Stimulated activated CD8-positive, alpha-beta memory T cell treated with anti-CD3 and anti-CD28 coated beads, Interleukin-12 subunit alpha, Interleukin-12 subunit beta, amount 100 ng/mL, for 24 hours (primary cell): ENCODE results near the gene GJB1.

Experiments used
- DNase-seq: peaks from one replicate; pipeline ENCODE4 v3.0.0-alpha.2; 2020; ENCODE audit errors: extremely low read depth

The GJB1 gene

DNA sequence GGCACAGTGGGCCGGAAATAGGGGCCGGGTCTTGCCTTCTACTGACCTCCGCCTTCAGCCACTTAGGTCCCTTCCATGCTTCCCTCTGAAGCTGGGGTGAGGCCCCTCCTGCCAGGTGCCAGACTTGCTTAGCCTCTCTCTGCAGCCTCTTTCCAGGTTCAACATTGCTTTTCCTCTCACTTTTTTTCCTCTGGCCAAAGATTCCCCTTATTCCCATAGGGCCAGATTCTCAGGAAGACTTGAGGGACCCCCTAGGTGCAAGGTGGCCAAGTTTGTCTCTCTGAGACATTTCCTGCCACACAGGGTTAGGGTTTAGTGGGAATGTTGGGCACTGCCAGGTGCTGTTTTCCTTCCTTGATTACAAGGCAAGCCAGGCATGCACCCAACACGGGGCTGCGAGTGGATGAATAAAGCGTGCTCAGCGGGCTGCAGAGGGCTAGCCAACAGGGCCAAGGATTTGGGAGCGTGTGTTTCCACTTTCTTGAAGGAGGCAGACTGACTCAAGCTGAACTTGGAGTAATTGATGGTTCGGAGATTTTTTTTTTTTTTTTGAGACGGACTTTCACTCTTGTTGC lies 7.6 kb upstream of the GJB1 start:
- DNase-seq, result no peak

- DNase-seq, result no peak
Observed at GRCh38 chrX:71216485-71216884, 6.5 kb upstream of the GJB1 start.

GRCh38 chrX:71217298-71217697 lies 5.7 kb upstream of the GJB1 start:
- no peak for DNase-seq

DNA sequence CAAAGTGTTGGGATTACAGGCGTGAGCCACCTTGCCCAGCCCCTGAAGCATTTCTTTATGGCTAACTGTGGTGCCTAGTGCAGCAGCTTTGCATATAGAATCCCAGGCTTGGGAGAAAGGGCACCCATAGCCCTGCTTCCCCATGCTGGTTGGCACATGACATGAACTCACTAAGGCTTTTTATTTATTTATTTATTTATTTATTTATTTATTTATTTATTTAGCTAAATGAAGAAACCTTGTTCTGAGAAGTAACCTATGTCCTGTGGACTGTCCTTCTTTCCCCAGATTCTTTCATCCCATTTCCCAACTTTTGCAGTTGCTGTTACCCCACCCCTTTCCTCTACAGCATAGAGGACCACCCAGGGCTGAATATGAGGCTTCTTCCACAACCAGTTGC lies 1.9 kb upstream of the GJB1 start:
- no peak for DNase-seq

- no peak for DNase-seq
Observed at GRCh38 chrX:71224098-71224708, 1.2 kb downstream of the GJB1 start.

- DNase-seq, result no peak
Observed at GRCh38 chrX:71225009-71225408, 2.0 kb downstream of the GJB1 start.

GRCh38 chrX:71225676-71226075 lies 2.7 kb downstream of the GJB1 start:
- no peak for DNase-seq

DNA sequence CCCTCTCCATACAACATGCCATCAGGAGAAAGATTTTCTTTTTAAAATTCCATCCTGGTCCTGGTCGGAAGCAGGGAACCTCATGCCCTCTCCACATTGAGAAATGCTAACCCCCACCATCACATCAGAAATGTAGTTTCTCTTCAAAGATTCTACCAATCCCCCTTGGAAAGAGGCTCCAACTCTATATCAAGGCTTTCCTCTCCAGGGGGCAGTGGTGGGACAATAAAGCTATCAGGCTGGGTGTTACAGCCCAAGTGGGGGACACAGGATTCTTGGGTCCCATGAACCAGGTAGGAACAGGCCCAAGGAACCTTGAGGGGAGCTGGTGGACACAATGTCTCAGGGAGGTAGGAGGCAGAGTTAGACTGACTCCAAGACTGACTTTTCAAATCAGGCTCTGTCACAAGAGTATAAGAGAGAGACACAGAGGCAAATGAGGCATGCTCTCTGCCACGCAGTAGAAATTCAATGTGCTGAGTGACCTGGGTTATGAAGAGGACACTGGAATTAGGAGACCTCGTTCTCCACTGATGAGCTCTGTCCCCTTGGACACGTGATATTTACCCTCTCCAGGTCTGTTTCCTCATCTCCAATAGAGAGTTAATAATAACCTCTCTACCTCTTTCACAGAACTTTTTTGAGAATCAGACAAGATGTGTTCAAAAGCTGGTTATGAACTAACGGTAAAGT lies 4.5 kb downstream of the GJB1 start:
- no peak for DNase-seq

DNA sequence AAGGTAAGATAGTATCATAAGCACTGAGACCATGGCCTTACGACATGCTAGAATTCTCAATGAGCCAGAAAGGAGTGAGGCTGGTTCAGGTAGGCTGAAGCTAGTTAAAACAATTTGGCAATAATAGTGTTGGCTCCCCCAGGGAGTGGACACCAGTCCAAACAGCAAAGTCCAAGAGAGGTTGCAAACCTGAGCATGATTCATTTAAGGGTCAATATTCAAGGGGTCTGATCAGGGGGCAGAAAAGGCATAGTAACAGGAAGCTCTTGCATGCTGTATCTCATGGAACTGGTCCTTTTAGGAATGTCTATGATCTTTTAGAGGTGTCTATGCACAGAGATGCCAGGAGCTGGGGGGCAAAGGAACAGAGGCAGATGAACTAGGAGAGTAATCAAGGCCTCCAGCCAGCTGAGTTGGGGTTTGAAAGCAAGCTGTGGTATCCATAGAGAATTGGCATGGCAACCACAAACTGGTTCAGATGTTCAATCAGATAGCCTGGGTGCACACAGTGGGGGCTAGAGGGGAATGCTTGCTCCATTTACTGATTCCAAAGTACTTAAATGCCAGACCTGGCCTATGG lies 5.1 kb downstream of the GJB1 start:
- DNase-seq, result no peak

DNA sequence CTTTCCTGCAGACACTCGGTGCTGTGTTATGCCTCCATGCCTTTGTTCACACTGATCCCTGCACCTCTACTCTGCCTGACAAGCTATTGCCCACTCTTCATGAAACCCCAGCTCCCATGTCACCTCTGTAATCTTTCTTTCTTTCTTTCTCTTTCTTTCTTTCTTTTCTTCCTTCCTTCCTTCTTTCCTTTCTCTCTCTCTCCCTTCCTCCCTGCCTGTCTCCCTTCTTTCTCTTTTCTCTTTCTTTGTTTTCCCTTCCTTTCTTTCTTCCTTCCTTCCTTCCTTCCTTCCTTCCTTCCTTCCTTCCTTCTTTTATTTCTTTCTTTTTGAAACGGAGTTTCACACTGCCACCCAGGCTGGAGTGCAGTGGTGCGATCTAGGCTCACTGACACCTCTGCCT lies 12.5 kb downstream of the GJB1 start:
- no peak for DNase-seq

GRCh38 chrX:71236836-71237235 lies 13.8 kb downstream of the GJB1 start:
- DNase-seq, result no peak

GRCh38 chrX:71239781-71240180 lies 16.8 kb downstream of the GJB1 start:
- no peak for DNase-seq

DNA sequence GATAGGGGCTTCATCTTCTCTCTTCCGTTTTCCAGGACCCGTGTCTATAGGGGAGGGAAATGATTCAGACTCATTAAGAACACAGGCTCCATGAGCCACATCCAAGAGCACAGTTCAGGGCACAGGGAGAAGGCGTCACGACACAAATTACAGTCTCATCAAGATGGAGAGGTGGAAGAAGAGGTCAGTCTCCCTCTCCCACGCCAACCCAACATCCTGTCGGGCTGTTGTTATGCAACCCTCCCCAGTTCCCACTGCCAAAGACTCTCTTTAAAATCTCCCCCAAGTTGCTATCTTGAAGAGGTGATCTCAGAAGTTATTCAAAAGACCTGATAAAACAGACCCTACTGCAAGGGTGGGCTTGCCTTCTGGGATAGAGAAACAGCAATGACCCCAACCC lies 18.3 kb downstream of the GJB1 start:
- no peak for DNase-seq

DNA sequence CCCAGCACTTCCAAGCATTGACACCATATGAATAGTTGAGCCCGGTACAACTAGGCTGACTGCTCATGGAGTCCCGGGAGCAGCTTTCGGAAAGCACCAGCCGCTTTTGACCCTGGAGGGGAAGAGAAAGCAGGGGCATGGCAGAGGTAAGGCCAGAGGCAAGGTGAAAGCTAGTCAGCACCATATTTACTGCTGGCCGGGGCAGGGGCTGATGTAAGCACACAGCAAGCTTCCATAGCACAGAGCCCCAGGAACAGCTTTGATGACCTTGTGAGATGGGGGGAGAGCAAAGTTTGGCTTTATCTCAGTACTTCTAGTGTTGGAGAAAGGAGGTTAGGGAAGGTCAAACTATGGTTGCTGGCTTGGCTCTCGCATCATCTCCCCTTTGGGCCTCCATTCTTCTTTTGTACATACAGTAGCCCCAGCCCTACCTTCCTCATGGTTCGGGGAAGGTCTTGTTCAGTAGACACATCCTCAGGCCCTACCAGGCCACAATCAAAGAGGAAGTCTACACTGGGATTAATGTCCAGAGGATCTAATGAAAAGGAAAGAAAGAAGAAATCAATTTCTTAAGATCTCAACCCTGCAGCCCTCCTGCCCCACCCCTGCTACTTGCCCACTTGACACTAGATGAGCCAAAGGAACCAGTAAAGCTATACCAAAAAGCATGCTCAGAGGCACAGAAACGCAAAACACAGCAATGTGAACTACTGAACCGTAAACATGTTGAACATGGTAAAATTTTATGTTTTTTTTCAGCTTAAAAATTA lies 21.5 kb downstream of the GJB1 start:
- no peak for DNase-seq

- DNase-seq, result no peak
Observed at GRCh38 chrX:71245159-71245558, 22.1 kb downstream of the GJB1 start.

GRCh38 chrX:71250841-71251240 lies 27.8 kb downstream of the GJB1 start:
- no peak for DNase-seq

GRCh38 chrX:71251466-71251973 lies 28.5 kb downstream of the GJB1 start:
- no peak for DNase-seq

- no peak for DNase-seq
Observed at GRCh38 chrX:71252221-71252620, 29.2 kb downstream of the GJB1 start.

GRCh38 chrX:71253253-71254091 lies 30.4 kb downstream of the GJB1 start:
- no peak for DNase-seq

DNA sequence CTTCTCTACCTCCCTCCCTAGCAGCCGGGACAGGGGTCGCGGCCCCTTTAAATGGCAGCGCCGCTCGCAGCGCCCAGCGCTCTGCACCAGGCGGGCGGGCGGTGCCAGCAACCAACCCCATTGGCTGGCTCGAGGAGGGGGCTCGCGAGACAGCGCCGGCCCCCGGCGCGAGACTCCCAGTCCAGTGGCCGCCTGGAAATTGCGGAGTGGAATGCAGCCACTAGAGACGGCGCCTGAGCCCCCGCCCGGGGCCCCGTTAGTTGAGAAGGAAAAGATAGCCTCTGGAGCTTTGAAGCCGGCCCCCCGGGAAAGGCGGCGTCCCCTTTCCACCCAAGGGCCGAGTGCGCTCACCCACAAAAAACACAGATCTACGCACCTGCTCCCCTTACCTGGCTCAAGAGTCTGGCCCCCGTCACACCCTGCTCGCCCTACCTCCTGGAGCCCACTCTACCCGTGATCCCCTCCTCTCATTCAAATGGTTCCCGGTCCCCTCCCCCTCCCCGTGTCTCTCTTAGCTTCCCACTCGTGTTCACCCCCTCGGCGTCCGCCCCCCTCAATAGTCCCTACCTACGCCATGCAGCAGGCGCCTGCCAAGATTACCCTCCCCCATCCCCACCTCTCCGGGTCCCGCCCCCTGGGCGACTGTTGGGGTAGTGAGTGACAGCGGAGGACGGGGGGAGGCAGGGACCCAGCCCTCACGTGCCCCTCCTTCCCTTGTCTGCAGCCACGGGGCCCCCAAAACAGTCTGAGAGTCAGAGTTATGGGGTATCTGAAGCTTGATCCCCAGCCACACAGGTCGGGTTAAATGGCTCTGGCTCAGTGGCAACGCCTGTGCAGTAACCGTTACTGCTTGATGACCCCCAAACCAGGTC lies 31.3 kb downstream of the GJB1 start, which contains the start of gene ZMYM3:
Gene ZMYM3, minus strand, starts transcription at position 49 of the 872 bp plus-strand sequence. CDS start 885 bp downstream, outside the sequence.
- DNase-seq, result peak; percentile 52
